SW480 (cell line): ENCODE measurements around the gene RBP7.

Experiments
- DNase-seq: peaks from one replicate; pipeline ENCODE4 v3.0.0-alpha.2; 2016; ENCODE audit warnings: low spot score

RBP7 gene

GRCh38 chr1:10031461-10031860, 34.4 kb downstream of the RBP7 start:
- DNase-seq: peak; percentile 16

- DNase-seq: peak; percentile 97
These were observed 35.7 kb downstream of the RBP7 start, which contains the start of gene UBE4B for GRCh38 chr1:10032590-10033358. TSS of gene UBE4B (plus strand) at chr1:10032958. CDS start at chr1:10033671, 713 bp downstream.

- peak; percentile 68 for DNase-seq
These were observed 36.4 kb downstream of the RBP7 start for GRCh38 chr1:10033359-10033845.

DNA sequence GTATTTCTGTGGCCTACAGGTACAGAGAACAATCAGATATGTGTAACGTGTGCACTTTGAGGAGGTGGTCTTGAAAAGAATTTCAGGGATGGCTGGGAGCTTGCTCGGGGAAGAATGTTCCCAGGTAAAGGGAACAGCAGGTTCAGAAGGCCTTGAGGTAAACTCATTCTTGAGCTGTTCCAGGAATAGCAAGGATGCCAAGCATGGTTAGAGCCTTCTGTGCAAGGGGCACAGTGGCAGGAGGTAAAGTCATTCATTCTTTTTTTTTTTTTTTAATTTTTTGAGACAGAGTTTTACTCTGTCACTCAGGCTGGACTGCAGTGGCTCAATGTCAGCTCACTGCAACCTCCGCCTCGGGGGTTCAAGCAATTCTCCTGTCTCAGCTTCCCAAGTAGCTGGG, 45.7 kb downstream of the RBP7 start:
- DNase-seq: no peak

DNA sequence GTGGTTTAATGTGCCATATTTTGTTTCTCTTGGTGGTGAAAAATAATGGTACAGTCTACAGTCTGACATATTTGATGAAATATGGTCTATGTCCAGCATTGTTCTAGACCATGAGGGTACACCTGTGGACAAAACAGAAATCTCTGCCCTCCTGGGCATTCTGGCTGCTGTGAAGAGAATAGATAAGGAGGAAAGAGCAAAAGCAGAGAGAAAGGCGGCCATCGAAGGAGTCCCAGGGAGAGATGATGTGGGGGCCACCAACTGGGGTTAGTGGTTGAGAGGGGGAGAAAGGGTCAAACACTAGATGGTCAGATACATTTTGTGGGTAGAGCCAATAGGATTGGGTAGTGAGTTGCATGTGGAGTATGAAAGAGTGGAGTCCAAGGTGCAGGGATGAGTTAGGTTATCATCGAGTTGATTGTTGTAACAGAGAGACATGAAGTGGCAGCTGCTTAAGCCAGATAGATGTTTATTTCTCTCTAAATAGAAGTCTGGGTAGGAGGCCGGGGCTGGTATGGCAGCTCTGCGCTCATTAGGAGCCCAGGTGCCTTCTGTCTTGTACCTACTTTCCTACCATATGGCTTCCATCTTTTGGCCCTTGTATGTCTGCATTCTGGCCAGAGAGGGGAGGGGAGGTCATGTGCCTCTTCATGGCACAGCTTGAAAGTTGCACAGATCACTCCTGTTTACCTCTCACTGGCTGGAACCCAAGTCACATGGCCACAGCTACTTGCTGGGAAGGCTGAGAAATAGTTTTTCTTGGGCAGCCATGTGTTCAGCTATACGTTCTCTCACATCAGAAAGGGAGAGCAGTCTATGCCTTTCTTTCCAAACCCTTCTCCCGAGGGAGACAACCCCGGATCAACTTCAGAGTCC, 48.7 kb downstream of the RBP7 start:
- DNase-seq: no peak

GRCh38 chr1:10046356-10047085, 49.5 kb downstream of the RBP7 start:
- DNase-seq: no peak

DNA sequence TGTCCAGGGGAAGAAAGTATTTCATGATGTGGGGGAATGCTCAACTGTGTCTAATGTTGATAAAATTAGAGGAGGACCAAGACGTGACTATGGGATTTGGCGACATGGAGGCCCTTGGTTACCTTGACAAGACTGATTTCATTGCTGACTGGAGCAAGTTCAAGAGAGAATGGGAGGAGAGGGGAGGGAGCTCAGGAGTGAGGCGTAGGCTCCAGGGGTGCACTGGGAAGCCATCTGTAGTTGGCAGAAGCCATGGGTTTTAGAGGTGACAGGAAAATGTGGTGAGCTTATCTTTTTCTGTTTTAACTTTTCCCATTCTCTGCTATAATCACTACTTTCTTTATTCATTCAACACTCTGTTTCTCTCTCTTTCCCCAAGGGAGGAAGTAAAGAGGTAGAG, 51.6 kb downstream of the RBP7 start:
- no peak for DNase-seq

DNA sequence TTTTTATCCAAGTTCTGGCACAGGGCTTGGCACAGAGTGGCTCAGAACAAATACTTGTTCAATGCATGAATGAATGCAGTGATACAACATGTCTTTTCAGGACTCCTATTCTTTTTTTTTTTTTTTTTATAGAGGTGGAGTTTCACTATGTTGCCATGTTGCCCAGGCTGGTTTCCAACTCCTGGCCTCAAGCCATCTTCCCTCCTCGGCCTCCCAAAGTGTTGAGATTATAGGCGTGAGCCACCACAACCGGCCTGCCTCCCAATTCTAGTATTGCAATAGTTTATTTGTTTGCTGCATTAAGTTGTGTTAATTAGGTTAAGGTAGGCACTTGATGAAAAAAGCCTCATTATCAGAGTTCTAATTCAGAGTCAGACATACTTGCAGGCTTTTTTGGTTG, 53.6 kb downstream of the RBP7 start:
- DNase-seq: no peak

DNA sequence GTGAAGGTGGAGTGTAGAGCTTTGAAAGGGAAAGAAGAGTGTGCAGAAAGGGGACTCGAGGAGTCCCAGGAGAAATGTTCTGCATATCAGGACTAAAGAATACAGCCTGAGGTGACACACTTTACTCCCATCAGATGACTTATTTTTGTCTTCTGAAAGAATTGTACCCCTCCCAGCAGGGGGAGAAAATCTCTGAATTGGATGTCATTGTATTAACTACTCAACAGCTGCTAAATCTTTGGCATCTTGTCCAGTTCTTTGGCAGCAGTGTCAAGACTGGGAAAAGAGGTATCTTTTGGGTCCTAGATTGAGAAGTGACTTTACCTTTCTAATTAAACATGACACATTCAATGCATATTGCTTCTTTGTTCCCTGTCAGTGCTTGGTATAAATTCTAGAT, 54.6 kb downstream of the RBP7 start:
- no peak for DNase-seq

GRCh38 chr1:10052347-10052746, 55.3 kb downstream of the RBP7 start:
- DNase-seq: no peak

GRCh38 chr1:10054465-10054864, 57.4 kb downstream of the RBP7 start:
- no peak for DNase-seq

- DNase-seq: no peak
These were observed 59.6 kb downstream of the RBP7 start for GRCh38 chr1:10056599-10056987.

DNA sequence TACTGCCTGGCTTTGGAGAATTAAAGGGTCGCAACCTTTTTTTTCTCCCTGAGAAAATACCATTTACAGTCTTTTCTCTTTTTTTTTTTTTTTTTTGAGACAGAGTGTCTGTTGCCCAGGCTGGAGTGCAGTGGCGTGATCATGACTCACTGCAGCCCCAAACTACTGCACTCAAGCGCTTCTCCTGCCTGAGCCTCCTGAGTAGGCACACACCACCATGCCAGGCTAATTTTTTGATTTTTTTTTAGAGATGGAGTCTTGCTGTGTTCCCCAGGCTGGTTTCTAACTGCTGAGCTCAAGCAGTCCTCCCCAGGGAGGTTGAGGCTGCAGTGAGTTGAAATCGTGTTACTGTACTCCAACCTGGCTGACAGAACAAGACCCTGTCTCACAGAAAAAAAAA, 60.3 kb downstream of the RBP7 start:
- no peak for DNase-seq

- no peak for DNase-seq
These were observed 60.8 kb downstream of the RBP7 start for GRCh38 chr1:10057796-10058195.

DNA sequence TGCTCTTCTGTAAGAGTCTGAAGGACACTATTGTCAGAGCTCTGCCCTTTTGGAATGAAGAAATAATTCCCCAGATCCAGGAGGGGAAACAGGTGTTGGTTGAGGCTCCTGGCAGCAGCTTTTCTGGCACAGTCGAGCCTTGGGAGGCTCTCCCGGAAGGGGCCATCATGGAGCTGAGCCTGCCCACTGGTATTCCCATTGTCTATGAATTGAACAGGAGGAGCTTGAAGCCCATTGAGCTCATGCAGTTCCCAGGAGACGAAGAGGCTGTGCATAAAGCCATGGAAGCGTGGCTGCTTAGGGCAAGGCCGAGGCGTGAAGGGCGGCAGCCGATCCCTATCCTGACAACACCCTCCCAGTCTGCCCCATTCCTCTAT, 62.3 kb downstream of the RBP7 start:
- no peak for DNase-seq

DNA sequence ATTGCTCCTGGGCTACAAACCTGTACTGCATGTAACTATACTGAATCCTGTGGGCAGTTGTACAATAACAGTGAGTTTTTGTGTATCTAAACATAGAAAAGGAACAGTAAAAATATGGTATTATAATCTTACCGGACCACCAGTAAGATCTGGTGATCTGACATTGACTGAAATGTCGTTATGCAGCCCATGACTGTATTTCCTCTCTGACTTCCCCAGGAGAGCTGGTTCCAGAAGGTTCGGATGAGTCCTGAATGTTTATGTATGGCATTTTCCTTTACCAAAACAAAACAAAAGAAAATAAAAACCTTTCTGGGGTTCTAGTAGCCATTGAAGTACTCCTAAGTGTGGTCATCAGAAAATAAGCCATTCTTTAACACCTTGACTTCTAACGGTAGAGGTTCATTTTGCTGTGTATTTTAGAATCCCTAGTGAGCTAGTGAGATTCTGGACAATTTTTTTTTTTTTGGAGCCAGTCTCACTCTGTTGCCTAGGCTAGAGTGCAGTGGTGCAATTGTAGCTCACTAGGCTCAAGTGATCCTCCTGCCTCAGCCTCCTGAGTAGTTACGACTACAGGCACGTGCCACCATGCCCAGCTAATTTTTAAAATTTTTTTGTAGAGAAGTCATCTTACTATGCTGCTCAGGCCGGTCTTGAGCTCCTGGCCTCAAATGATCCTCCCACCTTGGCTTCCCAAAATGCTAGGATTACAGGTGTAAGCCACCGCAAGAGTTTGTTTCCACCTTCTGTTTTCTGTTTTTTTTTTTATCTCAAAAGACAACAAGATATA, 63.5 kb downstream of the RBP7 start:
- no peak for DNase-seq

DNA sequence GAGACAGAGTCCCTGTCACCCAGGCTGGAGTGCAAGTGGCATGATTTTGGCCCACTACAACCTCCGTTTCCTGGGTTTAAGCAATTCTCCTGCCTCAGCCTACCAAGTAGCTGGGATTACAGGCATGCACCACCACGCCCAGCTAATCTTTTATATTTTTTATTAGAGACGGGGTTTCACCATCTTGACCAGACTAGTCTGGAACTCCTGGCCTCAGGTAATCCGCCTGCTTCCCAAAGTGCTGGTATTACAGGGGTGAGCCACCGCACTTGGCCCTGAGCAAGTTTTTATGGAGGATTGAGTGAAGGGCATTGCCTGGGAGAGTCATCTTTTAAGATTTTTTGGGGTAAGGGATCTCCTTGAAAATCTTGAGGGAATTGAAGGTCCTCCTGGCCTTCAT, 64.2 kb downstream of the RBP7 start:
- no peak for DNase-seq

- no peak for DNase-seq
These were observed 66.8 kb downstream of the RBP7 start for GRCh38 chr1:10063878-10064277.

- no peak for DNase-seq
These were observed 67.7 kb downstream of the RBP7 start for GRCh38 chr1:10064416-10065343.

- DNase-seq: no peak
These were observed 68.3 kb downstream of the RBP7 start for GRCh38 chr1:10065344-10065685.
